ENCODE measurements around the gene LGI4.

The LGI4 gene

DNA sequence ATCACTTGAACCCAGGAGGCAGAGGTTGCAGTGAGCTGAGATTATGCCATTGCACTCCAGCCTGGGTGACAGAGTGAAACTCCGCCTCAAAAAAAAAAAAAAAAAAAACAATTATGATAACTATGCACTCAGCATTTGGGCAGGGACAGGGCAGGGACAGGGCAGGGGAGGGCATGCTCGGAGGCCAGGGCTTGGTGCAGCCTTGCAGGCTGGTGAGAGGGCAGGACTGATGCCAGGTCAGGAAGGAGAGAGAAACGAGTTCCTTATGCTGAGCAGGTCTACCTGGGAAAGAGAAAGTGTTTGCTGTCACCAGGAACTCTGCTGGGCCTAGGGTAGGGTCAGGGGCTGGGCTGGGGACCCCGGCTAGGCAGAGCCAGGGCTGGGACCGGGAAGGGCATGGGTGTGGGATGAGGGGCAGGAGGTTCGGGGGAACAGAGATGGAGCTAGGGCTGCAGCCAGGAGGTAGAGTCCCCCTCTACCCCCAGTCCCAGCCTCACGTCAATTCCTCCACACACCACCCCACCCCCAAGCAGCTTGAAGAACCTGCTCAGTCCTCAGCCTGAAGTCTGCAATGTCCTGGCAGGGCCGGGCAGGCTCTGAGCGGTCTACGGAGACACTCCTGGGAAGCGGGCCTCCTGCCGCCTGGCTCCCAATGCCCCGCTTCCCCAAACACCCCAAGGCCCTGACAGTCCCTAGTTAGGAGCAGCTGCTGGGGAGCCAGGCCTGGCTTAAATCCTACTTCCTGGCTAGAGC is 16.4 kb downstream of the LGI4 start:
- TF ChIP-seq GATA1 (IDR thresholded peaks at IDR 0.05; ENCODE audit: low read depth, low read length) (no peak), POLR2A (IDR thresholded peaks at IDR 0.05; ENCODE audit: low read length) (no peak)
- no peak for DNase-seq

DNA sequence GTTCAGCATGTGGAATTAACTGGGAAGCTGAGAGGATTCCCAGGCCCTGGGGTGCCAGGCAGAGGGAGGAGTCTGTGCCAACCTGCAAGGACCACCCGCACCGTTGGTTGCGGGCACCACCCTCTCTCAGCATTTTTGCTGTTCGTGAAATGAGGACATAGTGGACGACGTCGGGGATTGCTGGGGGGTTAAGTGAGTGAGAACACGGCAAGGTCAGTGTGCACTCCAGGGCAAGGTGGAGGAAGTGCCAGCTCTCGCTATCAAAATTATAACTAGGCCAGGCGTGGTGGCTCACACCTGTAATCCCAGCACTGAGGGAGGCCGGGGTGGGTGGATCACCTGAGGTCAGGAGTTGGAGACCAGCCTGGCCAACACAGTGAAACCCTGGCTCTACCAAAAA is 17.1 kb downstream of the LGI4 start:
- no peak for TF ChIP-seq GATA1 (IDR thresholded peaks at IDR 0.05; ENCODE audit: low read depth, low read length)
- TF ChIP-seq POLR2A (IDR thresholded peaks at IDR 0.05; ENCODE audit: low read length) = no peak

DNA sequence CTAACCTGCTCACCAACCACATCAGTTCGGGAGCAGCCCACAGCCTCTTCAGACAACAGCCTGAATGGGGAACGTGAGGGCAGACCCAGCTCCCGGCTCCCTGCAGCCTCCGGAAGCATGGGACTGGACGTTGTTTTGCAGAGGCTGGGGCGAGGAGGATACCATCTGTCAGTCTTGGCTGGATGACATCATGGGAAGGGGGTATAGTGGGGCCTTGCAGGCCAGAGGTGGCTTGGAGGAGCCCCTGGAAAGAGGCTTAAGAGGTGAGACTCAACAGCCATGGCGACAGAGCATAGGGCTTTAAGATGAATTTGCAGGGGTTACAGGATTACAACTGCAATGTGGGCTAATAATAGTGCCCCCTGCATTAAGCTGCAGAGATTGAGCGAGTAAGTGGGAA is 17.7 kb downstream of the LGI4 start:
- TF ChIP-seq GATA1 (IDR thresholded peaks at IDR 0.05; ENCODE audit: low read depth, low read length) = no peak
- TF ChIP-seq POLR2A (IDR thresholded peaks at IDR 0.05; ENCODE audit: low read length) = no peak
- DNase-seq = no peak

More for the DNA sequence above, 17.1 kb downstream of the LGI4 start:
- no peak for DNase-seq

DNA sequence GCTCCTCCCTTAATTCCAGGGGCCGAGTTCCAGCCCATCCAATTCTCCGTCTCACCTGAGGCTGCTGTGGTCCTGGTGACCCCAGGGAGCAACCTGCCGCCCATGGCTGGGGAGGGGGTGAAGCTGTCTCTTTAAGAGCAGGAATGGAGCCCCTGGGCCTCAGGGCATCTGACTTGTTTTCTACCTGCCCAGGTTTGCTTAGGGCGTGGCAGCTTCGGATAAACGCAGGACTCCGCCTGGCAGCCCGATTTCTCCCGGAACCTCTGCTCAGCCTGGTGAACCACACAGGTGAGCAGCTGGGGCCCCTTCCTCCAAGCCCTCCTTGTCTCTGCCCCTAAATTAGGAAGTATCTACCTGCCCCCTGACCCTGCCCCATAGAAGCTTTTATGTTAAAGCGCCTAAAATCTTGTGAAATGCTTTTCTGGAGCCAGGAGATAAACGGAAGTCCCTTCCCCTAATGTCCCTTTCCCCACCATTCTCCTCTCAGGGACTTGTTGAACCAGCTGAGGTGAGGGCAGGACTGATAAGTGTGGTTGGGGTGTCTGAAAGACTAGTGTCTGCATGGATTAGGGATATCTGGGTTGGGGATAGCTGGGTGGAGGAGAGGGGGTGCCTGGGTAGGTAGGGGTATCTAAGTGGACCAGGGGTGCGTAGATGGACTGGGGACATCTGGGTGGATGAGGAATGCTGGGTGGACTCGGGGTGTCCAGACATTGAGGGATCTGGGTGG is 18.6 kb downstream of the LGI4 start:
- TF ChIP-seq POLR2A (IDR thresholded peaks at IDR 0.05; ENCODE audit: low read length) = no peak
- no peak for TF ChIP-seq GATA1 (IDR thresholded peaks at IDR 0.05; ENCODE audit: low read depth, low read length)
- DNase-seq = no peak

DNA sequence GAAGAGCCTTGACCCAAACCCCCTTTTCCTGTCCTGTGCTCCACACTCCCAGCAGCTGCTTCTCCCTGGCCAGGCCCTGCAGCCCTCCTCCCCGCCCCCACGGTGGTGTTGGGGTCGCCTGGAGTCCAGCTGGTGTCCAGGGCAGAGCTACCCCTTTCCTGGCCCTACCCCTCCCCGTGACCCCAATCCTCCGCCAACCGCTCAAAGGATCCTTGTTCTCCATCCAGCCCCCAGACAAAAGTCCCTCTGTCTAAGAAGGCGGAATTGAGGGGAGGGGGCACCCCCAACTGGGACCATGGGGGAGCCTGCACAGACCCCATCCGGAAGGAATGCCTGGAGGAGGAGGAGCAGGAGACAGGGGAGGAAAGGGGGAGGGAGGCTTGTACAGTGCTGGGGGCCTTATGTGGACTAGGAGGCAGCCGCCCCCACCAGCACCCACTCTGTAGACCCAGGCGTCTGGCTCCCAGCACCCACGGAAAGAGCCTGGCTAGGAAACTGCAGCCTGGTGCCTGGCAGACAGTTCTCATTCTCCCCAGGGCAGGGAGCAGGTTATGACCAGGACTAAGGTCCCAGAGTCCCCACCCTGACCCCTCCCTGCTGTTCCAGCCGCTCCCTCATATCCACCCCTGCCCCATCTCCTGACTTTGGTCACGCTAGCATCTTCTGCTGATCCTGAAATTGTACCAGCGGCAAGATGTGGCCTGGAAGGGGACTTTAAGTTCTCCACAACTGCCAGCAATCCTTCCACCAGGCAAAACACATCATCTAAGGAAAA is 19.5 kb downstream of the LGI4 start, which contains the start of gene FXYD3:
FXYD3 (plus strand) TSS at position 647 of the 775 bp plus-strand sequence. CDS start 3,554 bp downstream, outside the sequence.
- no peak for DNase-seq
- TF ChIP-seq POLR2A (IDR thresholded peaks at IDR 0.05; ENCODE audit: low read length) (no peak), GATA1 (IDR thresholded peaks at IDR 0.05; ENCODE audit: low read depth, low read length) (no peak)

DNA sequence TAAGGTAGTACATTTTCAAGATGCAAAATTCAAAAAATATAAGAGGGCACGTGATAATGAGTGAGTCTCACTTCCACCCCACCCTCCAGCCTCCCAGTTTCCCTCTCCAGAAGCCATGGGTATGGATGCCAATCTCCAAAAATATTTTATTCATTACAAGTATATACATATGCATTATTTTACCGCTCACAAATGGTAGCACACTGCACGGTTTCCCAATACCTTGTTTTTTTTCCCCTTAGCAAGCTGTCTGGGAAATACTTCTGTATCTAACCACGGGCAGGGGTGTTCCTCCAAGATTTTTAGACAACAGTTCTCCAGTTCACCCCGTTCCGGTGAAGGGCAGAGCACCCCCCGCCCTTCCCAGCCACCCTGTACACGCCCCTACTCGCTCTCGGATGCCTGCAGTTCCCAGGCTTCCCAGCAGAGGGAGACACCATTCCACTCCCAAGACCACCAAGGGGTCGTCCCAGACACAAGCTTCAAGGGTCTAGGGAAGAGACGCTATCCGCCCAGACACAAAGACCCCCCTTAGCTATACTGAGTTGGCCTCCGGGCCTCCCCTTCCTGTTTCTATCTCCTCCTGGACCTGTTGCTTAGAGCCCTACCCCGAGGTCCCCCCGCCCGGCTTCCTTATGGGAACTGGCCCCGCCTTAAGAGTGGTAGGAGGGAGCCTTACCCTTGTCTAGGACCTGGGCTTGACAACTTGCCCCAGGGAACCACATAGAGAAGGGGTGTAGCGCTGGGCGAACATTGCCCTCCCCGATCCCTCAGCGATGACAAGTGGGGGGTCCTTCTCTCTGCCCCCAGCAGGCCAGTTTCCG is 20.3 kb downstream of the LGI4 start:
- DNase-seq = peak; percentile 57 to 76
- TF ChIP-seq POLR2A (IDR thresholded peaks at IDR 0.05; ENCODE audit: low read length) (no peak), GATA1 (IDR thresholded peaks at IDR 0.05; ENCODE audit: low read depth, low read length) (no peak)

DNA sequence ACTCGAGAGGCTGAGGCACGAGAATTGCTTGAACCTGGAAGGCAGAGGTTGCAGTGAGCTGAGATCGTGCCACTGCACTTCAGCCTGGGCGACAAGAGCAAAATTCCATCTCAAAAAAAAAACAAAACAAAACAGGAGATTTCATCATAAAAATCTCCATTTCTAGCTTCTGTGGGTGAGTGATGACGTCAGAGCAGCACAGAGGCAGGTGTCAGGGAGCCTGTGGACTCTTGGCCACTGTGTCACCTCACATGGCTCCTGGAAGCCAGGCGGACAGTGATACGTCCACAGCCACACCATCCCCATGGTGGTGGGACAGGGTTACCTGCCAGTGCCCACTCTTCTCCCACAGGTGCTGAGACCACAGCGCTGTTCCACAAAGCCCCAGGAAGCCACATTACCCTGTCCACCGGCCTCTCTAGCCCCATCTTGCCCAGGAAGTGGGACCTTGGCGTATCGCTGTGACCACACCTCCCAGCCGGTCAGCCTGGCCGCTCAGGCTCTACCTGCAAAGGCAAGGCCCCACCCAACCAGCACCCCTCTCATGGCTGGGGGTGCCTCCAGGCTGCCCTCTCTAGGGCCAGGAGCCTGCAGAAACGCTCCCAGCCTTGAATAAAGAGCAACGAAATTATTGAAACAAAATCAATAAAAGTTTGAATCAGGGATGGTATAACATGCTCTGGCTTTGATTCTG is 21.7 kb downstream of the LGI4 start:
- TF ChIP-seq GATA1 (IDR thresholded peaks at IDR 0.05; ENCODE audit: low read depth, low read length) (no peak), POLR2A (IDR thresholded peaks at IDR 0.05; ENCODE audit: low read length) (no peak)
- DNase-seq = no peak

DNA sequence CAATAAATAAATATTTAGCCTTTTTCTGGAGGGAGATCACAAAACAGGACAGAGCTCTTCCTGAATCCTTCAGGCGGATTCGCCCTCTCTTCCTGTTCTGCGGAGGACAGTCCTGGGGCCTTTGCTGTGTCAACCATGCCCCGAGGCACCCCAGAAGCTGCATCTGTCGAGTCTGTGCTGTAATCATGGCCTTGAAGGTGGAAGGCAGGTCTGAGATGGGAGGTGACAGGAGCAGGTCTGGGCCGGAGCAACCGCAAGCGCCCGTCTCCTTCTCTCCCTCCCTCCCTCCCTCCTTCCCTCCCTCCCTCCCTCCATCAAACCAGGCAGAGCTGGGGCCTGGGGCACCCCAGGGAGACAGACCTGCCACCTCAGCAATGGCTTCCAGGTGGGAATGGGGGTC is 23.9 kb downstream of the LGI4 start:
- DNase-seq = no peak
- TF ChIP-seq GATA1 (IDR thresholded peaks at IDR 0.05; ENCODE audit: low read depth, low read length) = no peak

DNA sequence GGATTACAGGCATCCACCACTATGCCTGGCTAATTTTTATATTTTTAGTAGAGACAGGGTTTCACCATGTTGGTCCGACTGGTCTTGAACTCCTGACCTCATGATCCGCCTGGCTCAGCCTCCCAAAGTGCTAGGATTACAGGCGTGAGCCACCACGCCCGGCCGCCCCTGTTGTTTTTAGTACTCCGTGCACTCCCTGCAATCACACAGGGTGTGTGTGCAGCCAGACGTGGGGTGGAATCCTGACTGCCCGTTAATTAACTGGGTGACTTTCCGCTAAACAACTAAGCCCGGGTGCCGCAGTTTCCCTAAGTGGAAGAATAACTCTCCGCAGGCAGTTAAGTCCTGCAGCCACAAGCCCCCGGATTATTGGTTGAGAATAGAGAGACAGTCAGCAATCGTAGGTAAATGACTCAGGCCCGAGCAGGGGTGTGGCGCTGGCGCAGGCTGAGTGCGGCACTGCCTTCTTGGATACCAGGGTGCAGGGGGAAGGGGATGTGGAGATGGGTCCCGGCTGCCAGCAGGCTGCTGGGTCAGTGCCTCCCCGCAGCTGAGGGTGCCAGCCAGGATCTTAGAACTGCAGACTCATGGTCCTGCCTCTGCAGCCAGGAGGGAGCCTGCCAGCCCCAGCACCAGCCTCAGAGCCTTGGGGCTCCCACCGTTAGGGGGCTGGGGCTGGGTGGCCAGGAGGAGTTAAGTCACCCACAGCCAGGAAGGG is 25.3 kb downstream of the LGI4 start:
- DNase-seq = no peak
- TF ChIP-seq GATA1 (IDR thresholded peaks at IDR 0.05; ENCODE audit: low read depth, low read length) (no peak), POLR2A (IDR thresholded peaks at IDR 0.05; ENCODE audit: low read length) (no peak)

DNA sequence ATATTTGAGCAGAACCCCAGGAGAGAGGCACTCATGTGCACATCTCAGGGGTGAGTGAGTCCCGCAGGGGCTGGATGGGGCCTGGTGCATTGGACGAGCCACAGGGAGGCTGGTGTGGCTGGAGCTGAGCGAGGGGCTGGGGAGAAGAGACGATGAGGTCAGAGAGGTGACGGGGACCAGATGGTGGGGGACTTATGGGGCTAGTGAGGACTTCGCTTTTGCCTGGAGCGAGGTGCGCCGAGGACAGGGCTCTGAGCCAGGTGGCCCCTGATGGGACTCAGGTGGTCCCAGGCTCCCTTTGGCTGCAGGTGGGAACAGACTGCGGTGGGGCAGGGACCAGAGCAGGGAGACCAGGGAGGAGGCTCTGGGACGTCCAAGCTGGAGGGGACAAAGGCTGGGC is 26.1 kb downstream of the LGI4 start:
- DNase-seq = no peak
- TF ChIP-seq POLR2A (IDR thresholded peaks at IDR 0.05; ENCODE audit: low read length) = no peak
- no peak for TF ChIP-seq GATA1 (IDR thresholded peaks at IDR 0.05; ENCODE audit: low read depth, low read length)

DNA sequence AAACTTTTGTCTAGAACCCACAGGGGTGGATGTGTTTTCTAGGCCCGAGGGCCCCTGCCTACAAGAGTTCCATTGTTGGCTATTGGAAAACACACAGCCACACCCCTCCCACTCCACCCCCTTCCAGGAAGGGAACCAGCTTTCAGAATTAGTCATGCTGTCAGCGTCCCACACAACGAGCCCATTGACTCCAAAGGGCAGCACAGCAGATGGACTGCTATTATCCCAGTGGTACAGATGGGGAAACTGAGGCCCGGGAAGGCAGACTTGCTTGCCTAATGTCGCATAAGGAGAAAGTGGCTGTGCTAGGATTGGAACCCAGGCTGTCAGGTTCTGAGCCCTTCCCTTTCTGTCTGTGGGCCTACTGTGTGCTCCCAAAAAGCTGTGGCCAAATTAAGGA is 27.3 kb downstream of the LGI4 start:
- TF ChIP-seq POLR2A (IDR thresholded peaks at IDR 0.05; ENCODE audit: low read length) = no peak
- TF ChIP-seq GATA1 (IDR thresholded peaks at IDR 0.05; ENCODE audit: low read depth, low read length) = no peak

DNA sequence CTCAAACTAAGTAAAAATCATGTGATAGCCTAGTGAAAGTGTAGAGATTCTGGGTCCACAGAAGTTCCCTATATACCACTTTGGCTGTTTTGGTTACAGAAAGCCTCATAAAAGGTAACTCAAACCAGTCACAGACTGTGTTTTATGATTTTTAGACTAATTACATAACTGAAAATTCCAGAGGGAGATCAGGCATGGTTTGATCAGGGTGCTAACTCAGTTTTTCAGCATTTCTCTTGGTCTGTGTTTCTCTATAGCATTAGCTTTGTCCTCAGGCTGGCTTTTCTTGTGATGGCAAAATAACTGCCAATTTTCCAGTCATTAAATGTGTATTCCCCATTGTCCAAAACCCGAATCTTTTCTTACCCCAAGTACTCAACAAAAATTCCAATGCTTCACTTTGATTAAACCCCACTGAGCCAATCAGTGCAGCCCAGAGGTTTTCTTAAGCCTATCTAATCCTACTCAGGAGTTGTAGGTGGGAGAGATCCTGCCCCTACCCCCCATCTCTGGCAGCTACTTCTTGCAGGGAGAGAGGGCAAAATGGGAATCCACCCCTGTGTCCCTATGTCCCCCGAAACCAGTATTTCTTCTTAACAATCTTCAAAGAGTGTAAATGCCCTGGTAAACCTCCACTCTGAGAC is 27.8 kb downstream of the LGI4 start:
- DNase-seq = no peak
- no peak for TF ChIP-seq POLR2A (IDR thresholded peaks at IDR 0.05; ENCODE audit: low read length)

More for the DNA sequence above, 27.3 kb downstream of the LGI4 start:
- no peak for DNase-seq

Measured in erythroblast (primary cell).